Measurements from ENCODE around the gene UBE2L3.
"Not testable (repeated sequence)": the region's sequence is repeated elsewhere in the genome, so short reads cannot be mapped to it uniquely, and the experiment has no call there.

UBE2L3 gene

DNA sequence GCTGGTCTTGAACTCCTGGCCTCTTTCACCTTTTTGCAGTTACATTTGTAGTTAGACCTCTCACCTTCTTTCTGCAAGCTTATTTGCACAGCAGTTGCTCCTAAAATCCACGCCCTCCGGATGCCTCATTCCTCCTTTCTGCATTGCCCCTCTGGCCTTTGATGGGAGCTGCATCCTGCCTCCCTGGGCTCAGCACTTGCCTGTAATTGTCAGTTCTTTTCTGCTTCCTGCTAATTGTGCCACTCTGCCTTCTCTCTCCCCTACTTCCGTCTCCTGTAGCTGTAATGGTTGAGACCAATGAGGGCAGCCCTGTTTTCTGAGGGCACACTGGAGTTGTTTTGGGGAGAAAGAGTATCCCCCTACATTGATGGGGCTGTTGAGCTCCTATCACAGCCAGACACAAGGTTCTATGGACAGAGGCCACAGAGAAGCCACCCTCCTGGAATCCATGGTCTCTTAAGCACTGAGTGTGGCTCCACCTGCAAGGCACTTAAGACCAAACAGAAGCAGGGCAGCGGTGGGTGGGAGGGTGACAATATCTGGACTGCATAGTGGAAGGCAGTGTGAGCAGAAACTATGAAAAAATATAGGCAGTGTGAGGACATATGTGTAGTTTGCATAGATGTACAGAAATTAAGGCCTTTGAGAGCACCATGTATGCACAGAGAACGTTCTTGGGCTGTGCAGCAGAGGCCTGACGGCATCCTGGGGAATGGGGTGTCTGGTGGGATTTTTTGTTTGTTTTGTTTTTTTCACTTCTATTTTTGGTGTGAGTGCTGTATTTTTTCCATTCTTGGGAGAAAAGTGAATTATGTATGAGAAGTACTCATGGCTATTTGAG, 31.8 kb downstream of the UBE2L3 start:
- no peak for DNase-seq (ENCODE audit: low read depth, low spot score)

DNA sequence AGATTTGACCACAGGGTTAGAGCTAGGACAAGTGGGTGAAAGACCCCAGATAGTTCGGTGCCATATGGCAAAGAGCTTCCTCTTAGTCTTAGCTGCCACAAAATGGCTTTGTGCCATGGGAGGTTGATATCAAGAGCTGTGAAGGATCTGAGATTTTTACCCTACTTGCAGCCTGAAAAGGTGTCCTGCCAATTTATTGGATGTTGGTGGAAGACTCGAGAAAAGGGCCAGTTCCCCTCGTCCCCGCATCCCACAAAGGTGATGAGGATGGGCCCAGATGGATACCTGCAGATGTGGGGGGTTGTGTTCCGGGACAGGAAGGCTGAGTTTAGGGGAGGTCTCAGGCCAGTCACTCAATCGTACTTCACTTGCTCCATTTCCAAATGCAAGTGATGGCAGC, 35.1 kb downstream of the UBE2L3 start:
- DNase-seq (ENCODE audit: low read depth, low spot score), result no peak

GRCh38 chr22:21603973-21604372, 36.5 kb downstream of the UBE2L3 start:
- no peak for DNase-seq (ENCODE audit: low read depth, low spot score)

GRCh38 chr22:21605887-21606564, 38.5 kb downstream of the UBE2L3 start:
- no peak for DNase-seq (ENCODE audit: low read depth, low spot score)

- DNase-seq (ENCODE audit: low read depth, low spot score), result no peak
Measured at GRCh38 chr22:21606775-21607174, 39.3 kb downstream of the UBE2L3 start.

GRCh38 chr22:21609556-21610157, 42.1 kb downstream of the UBE2L3 start:
- DNase-seq (ENCODE audit: low read depth, low spot score), result not testable (repeated sequence)

DNA sequence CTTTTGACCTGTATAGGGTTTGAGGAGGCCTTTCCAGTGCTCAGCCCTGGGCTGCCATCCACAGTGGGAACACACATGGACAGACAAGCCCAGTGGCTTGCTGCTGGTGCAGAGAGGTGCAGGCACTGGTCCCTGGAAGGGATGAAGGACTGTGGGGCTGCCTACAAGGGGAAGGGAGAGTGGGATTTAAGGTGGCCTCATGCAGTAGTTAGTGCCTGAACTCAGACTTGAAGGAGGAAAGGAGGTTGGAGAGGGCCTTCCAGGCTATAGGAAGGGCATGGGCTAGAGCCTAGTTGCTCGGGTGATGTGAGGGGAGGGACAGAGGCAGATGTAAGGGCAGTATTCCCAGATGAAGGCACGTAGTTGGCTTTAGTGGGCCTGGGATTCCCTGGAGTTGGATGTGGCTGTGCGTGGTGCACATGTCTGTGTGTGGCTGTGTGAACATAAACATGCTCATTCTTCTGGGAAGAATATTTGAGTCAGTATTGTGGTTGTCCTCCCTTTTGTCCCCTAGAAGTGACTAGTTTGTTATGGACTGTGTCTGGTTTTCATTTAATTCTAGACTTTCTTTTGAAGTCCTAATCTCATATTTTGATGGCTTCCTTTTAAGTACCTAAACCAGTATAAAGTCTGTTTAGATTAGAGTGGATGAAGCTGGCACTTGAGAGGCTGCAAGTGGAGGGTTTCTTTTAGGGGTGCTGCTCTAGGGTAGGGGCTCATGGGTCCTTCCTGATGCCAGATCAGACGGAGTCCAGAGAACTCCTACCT, 43.9 kb downstream of the UBE2L3 start:
- no peak for DNase-seq (ENCODE audit: low read depth, low spot score)

DNA sequence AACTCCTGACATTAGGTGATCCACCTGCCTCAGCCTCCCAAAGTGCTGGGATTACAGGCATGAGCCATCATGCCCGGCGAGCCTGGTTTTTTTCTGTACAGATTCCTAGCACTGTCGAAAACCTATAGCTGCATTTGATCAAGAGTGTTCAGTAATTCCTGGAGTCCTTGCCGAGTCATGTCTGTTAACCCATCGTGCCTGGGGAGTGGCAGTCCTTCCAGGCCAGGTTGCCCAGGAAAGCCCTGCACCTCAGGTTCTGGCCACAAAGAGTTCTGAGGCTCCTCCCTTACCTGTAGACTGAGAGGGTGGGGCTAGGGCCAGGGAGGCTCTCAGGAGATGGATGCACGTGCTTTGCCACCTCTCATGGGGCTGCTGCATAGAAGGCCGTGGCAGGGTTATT, 45.3 kb downstream of the UBE2L3 start:
- no peak for DNase-seq (ENCODE audit: low read depth, low spot score)

DNA sequence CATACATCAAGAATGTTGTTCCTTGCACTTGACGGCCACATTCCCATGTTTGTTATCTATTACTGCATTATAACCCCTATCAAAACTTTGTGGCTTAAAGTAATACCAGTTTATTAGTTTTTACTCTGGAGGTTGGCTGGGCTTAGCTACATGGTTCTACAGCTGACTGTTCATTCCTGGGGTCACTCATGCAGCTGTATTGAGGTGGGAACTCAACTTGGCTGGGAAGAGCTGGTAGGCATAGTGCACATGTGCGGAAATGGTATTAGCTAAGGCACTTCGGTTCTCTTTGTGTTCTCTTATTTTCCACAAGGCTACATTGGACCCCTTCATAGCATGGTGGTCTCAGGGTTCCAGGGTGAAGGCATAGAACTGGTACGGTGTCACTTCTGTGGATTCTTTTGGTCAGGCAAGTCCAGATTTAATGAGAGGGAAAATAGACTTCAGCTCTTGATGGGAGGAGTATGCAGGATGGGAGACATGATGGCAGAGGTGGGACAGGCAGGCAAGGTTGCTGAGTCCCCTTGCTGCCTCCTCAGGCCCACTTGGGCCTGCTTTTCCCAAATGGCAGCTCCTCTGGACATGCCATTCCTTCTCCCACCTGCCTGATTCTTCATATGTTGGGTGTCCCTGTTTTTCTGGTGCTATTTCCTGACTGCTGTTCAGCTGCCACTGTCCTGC, 46.2 kb downstream of the UBE2L3 start:
- DNase-seq (ENCODE audit: low read depth, low spot score), result no peak

GRCh38 chr22:21615731-21616130, 48.2 kb downstream of the UBE2L3 start:
- DNase-seq (ENCODE audit: low read depth, low spot score), result no peak

- DNase-seq (ENCODE audit: low read depth, low spot score), result not testable (repeated sequence)
Measured at GRCh38 chr22:21617337-21617736, 49.8 kb downstream of the UBE2L3 start.

DNA sequence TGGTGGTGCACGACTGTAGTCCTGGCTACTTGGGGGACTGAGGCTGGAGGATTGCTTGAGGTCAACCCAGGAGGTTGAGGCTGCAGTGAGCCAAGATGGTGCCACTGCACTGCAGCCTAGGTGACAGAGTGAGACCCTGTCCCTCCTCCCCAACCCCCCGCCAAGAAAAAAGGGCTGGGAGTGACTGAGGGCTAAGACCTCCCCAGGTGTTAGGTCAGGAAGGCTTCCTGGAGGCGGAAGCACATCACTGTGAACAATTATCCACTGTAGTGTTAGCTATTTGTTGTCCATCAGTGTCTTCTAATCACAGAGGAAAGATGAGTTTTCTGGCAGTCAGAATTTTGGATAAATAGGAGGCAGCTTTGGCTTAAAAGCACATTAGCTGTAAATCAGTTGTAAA, 53.5 kb downstream of the UBE2L3 start:
- DNase-seq (ENCODE audit: low read depth, low spot score), result no peak

DNA sequence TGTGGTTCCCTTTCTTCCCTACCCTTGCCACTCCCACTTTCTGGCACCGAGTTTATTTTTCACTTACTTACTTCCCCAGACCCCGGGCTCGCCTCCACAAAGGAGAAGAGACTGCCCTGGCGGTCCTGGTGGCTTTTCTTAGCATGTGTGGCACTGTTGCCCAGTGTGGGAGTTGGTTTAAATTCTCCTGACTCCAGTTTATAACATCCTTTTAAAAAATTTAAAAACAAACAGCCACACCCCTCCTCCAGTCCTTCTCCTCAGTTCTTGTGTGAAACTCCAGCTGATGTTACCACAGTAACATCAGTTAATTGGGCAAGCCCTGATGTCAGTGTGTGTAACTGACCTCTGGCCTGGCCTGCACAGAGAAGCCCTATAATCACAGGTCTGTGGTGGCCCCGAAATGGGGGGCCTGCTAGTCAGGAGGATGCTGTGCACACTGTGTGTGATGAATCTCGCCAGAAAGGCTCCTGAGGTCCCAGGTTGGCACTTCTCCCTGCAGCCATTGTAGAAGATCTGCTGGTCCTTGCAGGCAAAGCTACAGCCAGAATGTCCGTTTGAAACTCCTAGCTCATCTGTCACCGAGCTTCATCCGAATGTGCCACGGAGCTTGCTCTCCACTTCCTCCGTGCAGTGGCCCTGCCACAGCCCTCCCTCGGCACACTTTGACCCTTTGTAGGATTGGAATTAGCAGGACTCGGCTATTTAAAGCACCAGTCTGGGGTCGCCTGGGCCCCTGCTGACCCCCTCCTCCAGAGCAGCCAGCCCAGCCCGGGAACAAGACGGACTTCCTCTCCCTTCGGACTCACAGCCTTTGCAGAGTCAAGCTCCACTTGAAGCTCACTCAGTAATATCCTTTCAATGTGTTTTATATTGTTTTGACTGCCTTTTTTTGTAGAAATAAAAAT, 54.8 kb downstream of the UBE2L3 start:
- no peak for DNase-seq (ENCODE audit: low read depth, low spot score)

GRCh38 chr22:21622919-21623647, 55.6 kb downstream of the UBE2L3 start:
- no peak for DNase-seq (ENCODE audit: low read depth, low spot score)

DNA sequence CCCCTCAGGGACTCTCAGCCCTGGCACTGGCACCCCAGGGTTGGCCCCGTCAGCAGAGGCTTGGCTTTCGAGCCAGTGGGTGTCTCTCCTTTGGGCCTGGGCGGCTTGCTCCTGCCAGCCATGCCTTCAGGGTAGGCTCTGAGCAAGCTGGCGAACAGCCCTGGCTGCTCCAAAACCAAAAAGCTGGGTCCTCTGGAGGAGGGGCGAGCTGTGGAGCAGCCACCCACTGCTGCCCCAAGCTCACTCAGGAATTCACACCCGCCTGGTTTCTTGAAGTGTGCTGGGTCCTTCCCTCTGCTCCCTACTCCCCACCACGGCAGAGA, 56.1 kb downstream of the UBE2L3 start:
- DNase-seq (ENCODE audit: low read depth, low spot score), result no peak

GRCh38 chr22:21624120-21624879, 56.8 kb downstream of the UBE2L3 start:
- no peak for DNase-seq (ENCODE audit: low read depth, low spot score)

GRCh38 chr22:21624880-21625791, 57.6 kb downstream of the UBE2L3 start:
- DNase-seq (ENCODE audit: low read depth, low spot score), result no peak

Measured in brain pericyte (primary cell).